ENCODE results near the gene MLXIP. TPM values are rescaled to one million over a fixed set of nuclear protein-coding genes. Genes with fewer than 3 reads are reported as not detected.

The MLXIP gene
- total and polyA plus RNA-seq, 2 of the 8 experiments (the other 6 are each of a cell fraction or from before 2014, with no cell fraction given) = 5.5 to 40.5 TPM

DNA sequence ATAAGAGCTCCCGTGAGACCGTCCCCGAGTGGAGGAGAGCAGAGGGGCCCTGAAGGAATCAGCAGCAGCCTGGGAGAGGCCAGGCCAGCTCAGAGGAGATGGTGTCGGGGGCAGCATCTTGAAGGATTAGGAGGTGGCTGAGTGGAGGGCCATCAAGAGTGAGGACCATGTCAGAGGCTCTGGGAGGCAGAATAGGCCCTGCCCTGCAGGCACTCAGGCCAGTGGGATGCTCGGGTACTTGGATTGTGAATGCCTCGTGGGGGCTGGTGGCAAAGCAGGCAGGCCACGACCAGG, 47.7 kb downstream of the MLXIP start:
- CTCF ChIA-PET (ENCODE audit: partially characterized antibody) = interaction anchor here (0.7 to 18.2 kb wide), 12 partner anchors 9 to 332 kb away, joined by 3 to 379 read pairs (median 4); no protein-coding TSS in a partner anchor
- Histone ChIP-seq H3K27me3 (replicated peaks in 1 of 4; ENCODE audit: control insufficient read depth in 3 of 4, extremely low read depth in 1 of 4, insufficient read depth in 3 of 4, low read length in 3 of 4) (no peaks in the 10 kb centered on the region), H3K18ac (ENCODE audit: extremely low read depth, low read length) (no peak overlapping the region), H3K56ac (replicated peaks; ENCODE audit: insufficient read length, low read depth, low read length) (no peak overlapping the region), H3K14ac (ENCODE audit: insufficient read length) (no peak overlapping the region), H3K23me2 (ENCODE audit: low read depth, low read length) (no peaks in the 10 kb centered on the region), H3K9ac (replicated peaks in 1 of 4; ENCODE audit: extremely low read depth in 1 of 4, low read depth in 3 of 4, low read length in 3 of 4) (no peak overlapping the region; a peak in 1 of 7 replicates), H3K79me1 (ENCODE audit: low read depth, low read length) (peaks cover 2% of the 10 kb centered on the region; the same call in 1 of the 2 replicates), H2BK12ac (ENCODE audit: low read depth, low read length) (no peak overlapping the region), H3K4me3 (ENCODE audit: extremely low read depth in 1 of 4, insufficient read depth in 2 of 4, low read depth in 3 of 4, low read length in 4 of 4) (no peak overlapping the region), H2BK120ac (replicated peaks; ENCODE audit: low read depth, low read length) (no peak overlapping the region), H2AK5ac (ENCODE audit: low read depth, low read length) (no peak overlapping the region), H3K4me1 (replicated peaks in 1 of 4; ENCODE audit: control insufficient read depth in 3 of 4, insufficient read depth in 4 of 4, low read length in 3 of 4) (peaks cover 0 to 6% (median 3%) of the 10 kb centered on the region in 4 experiments; a peak in 4 of 7 replicates), H3K4me2 (ENCODE audit: insufficient read depth in 1 of 2, low read depth in 2 of 2, low read length in 2 of 2) (no peak overlapping the region), H3K9me3 (ENCODE audit: insufficient read depth in 2 of 2, low read depth in 1 of 2, low read length in 1 of 2) (no peaks in the 10 kb centered on the region), H4K20me1 (replicated peaks in 1 of 2; ENCODE audit: control insufficient read depth in 1 of 2, insufficient read depth in 2 of 2, low read length in 2 of 2) (peaks cover 2 to 7% of the 10 kb centered on the region in 2 experiments), H4K8ac (ENCODE audit: extremely low read depth, insufficient read depth, low read length) (peak overlapping the region; percentile 88; the same call in 1 of the 2 replicates), H3K36me3 (ENCODE audit: control insufficient read depth in 2 of 4, insufficient read depth in 4 of 4, low read length in 3 of 4) (peaks cover 0 to 11% (median 2%) of the 10 kb centered on the region in 4 experiments; a peak in 4 of 8 replicates), H2BK15ac (ENCODE audit: low read length) (no peak overlapping the region), H3K23ac (ENCODE audit: insufficient read length) (no peak overlapping the region), H3K4ac (replicated peaks; ENCODE audit: insufficient read length, low read depth, low read length) (no peak overlapping the region), H4K5ac (ENCODE audit: insufficient read length, low read depth, low read length) (no peak overlapping the region), H3K27ac (ENCODE audit: low read depth, low read length) (no peak overlapping the region), H2BK20ac (ENCODE audit: low read length) (no peak overlapping the region), H2BK5ac (ENCODE audit: low read depth, low read length) (no peak overlapping the region), H3K79me2 (ENCODE audit: control insufficient read depth in 1 of 2, insufficient read depth in 2 of 2, low read length in 2 of 2) (no peaks in the 10 kb centered on the region; a peak in 2 of 4 replicates), H4K91ac (replicated peaks; ENCODE audit: insufficient read length, low read length) (no peak overlapping the region), H2AFZ (ENCODE audit: low read length) (no peak overlapping the region)
- POLR2A ChIA-PET (ENCODE audit: partially characterized antibody) = interaction anchor here (0.6 kb wide), 1 partner anchor 97 kb away, joined by 3 read pairs; no protein-coding TSS in a partner anchor
- WGBS, 2 experiments (ENCODE audit: extremely low coverage in 1 of 2, insufficient coverage in 1 of 2, insufficient read length in 1 of 2, insufficient replicate concordance in 2 of 2, low coverage in 1 of 2, low lambda C conversion rate in 2 of 2, missing lambda C conversion rate in 1 of 2) = 84% methylated on average over 7 of the region's 7 CpGs; no CpG with 5 or more reads in 1 of the 2 experiments
- DNase-seq (ENCODE audit: low read depth in 1 of 2, low spot score in 2 of 2) (no peak), FAIRE-seq (no peak)
- no peak for TF ChIP-seq HDAC2 (IDR thresholded peaks at IDR 0.05; ENCODE audit: borderline replicate concordance in 1 of 2, low read depth in 2 of 2, low read length in 2 of 2)
- no peak for TF ChIP-seq JUND (IDR thresholded peaks at IDR 0.05; ENCODE audit: low read length)
- TF ChIP-seq, protein P1, sequence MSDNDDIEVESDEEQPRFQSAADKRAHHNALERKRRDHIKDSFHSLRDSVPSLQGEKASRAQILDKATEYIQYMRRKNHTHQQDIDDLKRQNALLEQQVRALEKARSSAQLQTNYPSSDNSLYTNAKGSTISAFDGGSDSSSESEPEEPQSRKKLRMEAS (IDR thresholded peaks at IDR 0.05) = no peak
- TF ChIP-seq YY1 (IDR thresholded peaks at IDR 0.05; ENCODE audit: low read depth, low read length) = no peak
- TF ChIP-seq, protein P2, sequence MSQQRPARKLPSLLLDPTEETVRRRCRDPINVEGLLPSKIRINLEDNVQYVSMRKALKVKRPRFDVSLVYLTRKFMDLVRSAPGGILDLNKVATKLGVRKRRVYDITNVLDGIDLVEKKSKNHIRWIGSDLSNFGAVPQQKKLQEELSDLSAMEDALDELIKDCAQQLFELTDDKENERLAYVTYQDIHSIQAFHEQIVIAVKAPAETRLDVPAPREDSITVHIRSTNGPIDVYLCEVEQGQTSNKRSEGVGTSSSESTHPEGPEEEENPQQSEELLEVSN (IDR thresholded peaks at IDR 0.05) = no peak
